Epithelial cell of proximal tubule (primary cell): ENCODE results near the gene ZNF697. TPM values are rescaled to one million over a fixed set of nuclear protein-coding genes. Genes with fewer than 3 reads are reported as not detected.

Experiments
- DNase-seq: peaks from one replicate; pipeline ENCODE4 v3.0.0-alpha.2; 2011; ENCODE audit warnings: low read depth
- H3K4me3 ChIP-seq: 2 replicates; pipeline ENCODE4 v1.5.1; 2011; ENCODE audit warnings: low read depth, mild to moderate bottlenecking, low read length
- CTCF ChIP-seq: conservative IDR thresholded peaks from 2 replicates; pipeline ENCODE4 v1.5.1; 2012; ENCODE audit warnings: low read depth, mild to moderate bottlenecking, low read length
- total RNA-seq: library from RNA; depleted of rRNA; stranded (reverse); fragments of >200 nt; gene quantifications from 2 replicates; pipeline ENCODE4 v1.2.3, GENCODE V29; 2015

The ZNF697 gene
- total RNA-seq, 1 donor from 2014 or later: 6.8 TPM

- DNase-seq: no peak
- no peak for TF ChIP-seq CTCF
- no peak overlapping the region for H3K4me3 ChIP-seq
These were observed 5.2 kb upstream of the ZNF697 start for GRCh38 chr1:119653135-119653838.

GRCh38 chr1:119652587-119652986, 4.5 kb upstream of the ZNF697 start:
- no peak for TF ChIP-seq CTCF
- no peak overlapping the region for H3K4me3 ChIP-seq
- no peak for DNase-seq

- TF ChIP-seq CTCF: no peak
- DNase-seq: no peak
These were observed 3.6 kb upstream of the ZNF697 start for GRCh38 chr1:119651641-119652040.

GRCh38 chr1:119651133-119651532, 3.1 kb upstream of the ZNF697 start:
- TF ChIP-seq CTCF: no peak
- no peak for DNase-seq
- no peak overlapping the region for H3K4me3 ChIP-seq

More at GRCh38 chr1:119651641-119652040, 3.6 kb upstream of the ZNF697 start:
- H3K4me3 ChIP-seq: no peak overlapping the region

GRCh38 chr1:119648620-119649004, 546 bp upstream of the ZNF697 start:
- H3K4me3 ChIP-seq: peak overlapping the region; percentile 69
- no peak for DNase-seq
- TF ChIP-seq CTCF: no peak

- H3K4me3 ChIP-seq: peak overlapping the region; percentile 86
- DNase-seq: no peak
- TF ChIP-seq CTCF: no peak
These were observed 785 bp downstream of the ZNF697 start for GRCh38 chr1:119647228-119647733.
